Colonic mucosa (tissue), 4 donors: ENCODE measurements around the gene CLDN5. TPM values are rescaled to one million over a fixed set of nuclear protein-coding genes. Genes with fewer than 3 reads are reported as not detected.

Experiments used
- DNase-seq: peaks from one replicate; pipeline ENCODE4 v3.0.0-alpha.2; 2020
- H3K27ac ChIP-seq: fragments of 200-600 bp; one replicate; pipeline ENCODE4 v1.8.0; 2021
- H3K27me3 ChIP-seq: fragments of 200-600 bp; one replicate; pipeline ENCODE4 v1.8.0; 2021
- H3K36me3 ChIP-seq: fragments of 200-600 bp; one replicate; pipeline ENCODE4 v1.8.0; 2021
- H3K4me1 ChIP-seq: fragments of 200-600 bp; one replicate; pipeline ENCODE4 v1.8.0; 2021; ENCODE audit warnings: mild to moderate bottlenecking
- H3K4me3 ChIP-seq: fragments of 200-600 bp; one replicate; pipeline ENCODE4 v1.8.0; 2021
- H3K9ac ChIP-seq, 2 donors: one replicate each; pipeline ENCODE4 v1.7.0; 2013; ENCODE audit warnings: control low read depth in 2 of 2, low read depth in 2 of 2, low read length in 2 of 2
- H3K9me3 ChIP-seq: fragments of 200-600 bp; one replicate; pipeline ENCODE4 v1.8.0; 2021
- intact Hi-C: fragments of 100-400 bp; cut with DNase I; formaldehyde crosslinking; loops from one replicate; pipeline ENCODE4 v1.14.1; 2022
- total RNA-seq, 2 donors: library from RNA; stranded (reverse); fragmentation: NEBNext Ultra II Directional in 1 of 2; extraction: Animal tissue kit (Norgen Biotek cat#: 25700) in 1 of 2; gene quantifications; one replicate each; pipeline ENCODE4 v1.2.1, GENCODE V29; 2021
- TF ChIP-seq, protein P1 (sequence below): fragments of 200-600 bp; IDR thresholded peaks from one replicate; pipeline ENCODE4 v1.8.0; 2022; ENCODE audit warnings: antibody characterized with exemption, mild to moderate bottlenecking
- donor health status: healthy.
- donor health status: DM: no; HTN: no; CAD: no.
- donor health status: DM: no; HTN: no; CAD: no.

Gene CLDN5
- total RNA-seq, 2 donors from 2014 or later: 10.4 to 31.0 TPM

DNA sequence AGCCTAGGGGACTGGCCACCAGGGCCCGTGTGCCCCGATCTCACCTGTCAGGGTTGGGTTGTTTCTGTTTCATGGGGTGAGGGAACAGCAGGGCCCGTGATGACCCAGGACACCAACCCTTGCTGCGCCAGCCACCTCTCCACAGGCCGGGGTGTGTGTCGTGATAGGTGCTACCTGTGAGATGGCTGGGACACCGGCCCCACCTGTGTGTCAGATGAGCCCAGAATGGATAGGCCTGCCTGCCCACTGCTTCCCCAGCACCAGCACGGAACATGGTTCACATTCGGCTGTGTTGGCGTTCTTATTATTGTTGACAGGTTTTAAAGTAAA lies 7.1 kb downstream of the CLDN5 start:
- Histone ChIP-seq H3K36me3 (no peaks in the 10 kb centered on the region), H3K9me3 (no peaks in the 10 kb centered on the region), H3K4me3 (no peak overlapping the region), H3K9ac (no peak overlapping the region), H3K4me1 (no peaks in the 10 kb centered on the region), H3K27ac (no peak overlapping the region), H3K27me3 (no peaks in the 10 kb centered on the region)
- TF ChIP-seq, protein P1, sequence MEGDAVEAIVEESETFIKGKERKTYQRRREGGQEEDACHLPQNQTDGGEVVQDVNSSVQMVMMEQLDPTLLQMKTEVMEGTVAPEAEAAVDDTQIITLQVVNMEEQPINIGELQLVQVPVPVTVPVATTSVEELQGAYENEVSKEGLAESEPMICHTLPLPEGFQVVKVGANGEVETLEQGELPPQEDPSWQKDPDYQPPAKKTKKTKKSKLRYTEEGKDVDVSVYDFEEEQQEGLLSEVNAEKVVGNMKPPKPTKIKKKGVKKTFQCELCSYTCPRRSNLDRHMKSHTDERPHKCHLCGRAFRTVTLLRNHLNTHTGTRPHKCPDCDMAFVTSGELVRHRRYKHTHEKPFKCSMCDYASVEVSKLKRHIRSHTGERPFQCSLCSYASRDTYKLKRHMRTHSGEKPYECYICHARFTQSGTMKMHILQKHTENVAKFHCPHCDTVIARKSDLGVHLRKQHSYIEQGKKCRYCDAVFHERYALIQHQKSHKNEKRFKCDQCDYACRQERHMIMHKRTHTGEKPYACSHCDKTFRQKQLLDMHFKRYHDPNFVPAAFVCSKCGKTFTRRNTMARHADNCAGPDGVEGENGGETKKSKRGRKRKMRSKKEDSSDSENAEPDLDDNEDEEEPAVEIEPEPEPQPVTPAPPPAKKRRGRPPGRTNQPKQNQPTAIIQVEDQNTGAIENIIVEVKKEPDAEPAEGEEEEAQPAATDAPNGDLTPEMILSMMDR: no peak
- DNase-seq: no peak
- intact Hi-C loops: no loop called here

DNA sequence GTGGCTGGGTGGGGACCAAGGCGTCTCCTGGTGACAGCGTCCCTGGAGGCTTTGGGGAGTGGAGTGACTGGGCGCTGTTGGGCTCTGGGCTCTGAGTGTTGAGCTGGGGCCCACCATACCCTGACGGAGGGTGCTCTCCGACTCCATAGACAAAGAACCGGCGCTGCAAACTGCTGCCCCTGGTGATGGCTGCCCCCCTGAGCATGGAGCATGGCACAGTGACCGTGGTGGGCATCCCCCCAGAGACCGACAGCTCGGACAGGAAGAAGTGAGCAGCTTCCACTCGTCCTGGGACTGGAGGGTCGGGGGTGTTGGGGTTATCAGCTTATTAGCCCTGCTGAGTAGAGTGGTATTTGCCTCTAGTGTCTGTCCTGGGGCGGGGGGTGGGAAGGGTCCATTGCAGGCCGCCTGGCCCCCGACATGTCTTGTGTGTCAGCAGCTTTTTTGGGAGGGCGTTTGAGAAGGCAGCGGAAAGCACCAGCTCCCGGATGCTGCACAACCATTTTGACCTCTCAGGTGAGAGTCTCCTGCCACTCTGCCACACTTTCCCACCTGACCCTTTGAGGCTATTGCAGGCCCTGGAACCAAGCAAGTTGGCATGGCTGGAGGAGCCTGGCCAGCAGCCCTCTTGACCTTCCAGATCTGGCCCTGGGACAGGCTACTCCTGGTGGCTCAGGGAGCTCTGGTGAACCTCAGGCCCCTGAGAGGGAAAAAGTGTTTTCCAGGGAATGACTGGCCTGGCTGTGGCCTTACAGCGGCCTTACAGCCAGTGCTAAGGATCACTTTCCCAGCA lies 7.6 kb downstream of the CLDN5 start:
- Histone ChIP-seq H3K9me3 (no peaks in the 10 kb centered on the region), H3K27me3 (no peaks in the 10 kb centered on the region), H3K27ac (no peak overlapping the region), H3K36me3 (no peaks in the 10 kb centered on the region), H3K4me1 (no peaks in the 10 kb centered on the region), H3K9ac (no peak overlapping the region), H3K4me3 (no peak overlapping the region)
- DNase-seq: no peak
- intact Hi-C loops: no loop called here
- TF ChIP-seq, protein P1: no peak

DNA sequence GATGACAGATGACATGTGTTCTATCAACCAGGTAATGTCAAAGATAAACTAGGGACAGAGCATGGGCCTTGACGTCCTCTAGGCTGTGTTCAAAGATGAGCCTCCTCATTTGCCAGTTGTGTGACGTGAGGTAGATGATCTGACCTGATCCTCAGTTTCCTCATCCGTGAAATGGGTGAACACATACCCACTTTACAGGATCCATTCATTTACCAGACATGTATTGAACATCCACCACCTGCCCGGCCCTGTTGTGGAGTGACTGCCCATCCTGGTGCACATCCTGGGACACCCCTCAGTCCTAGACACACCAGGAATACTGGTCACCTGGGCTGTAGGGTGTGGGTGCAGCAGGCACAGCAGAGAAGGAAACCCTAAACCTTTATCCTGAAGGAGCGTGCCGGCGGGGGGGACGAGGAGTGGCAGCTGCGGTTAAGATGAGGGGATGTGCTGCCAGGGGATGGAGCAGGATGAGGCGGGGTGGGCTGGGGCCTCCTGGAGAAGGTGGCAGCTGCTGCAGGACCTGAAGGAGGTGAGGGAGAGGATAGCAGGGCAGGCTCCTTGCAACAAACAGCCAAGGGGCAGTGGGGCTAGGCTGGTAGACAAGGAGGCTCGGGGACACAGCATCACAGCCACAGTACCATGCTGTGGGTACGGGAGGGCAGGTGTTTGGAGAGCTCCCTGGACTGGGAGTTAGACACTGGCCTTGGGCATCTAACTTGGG lies 8.4 kb downstream of the CLDN5 start:
- DNase-seq: no peak
- TF ChIP-seq, protein P1: no peak
- no peak overlapping the region for H3K27ac ChIP-seq
- no peaks in the 10 kb centered on the region for H3K4me1 ChIP-seq
- intact Hi-C loops: no loop called here
- no peak overlapping the region for H3K9ac ChIP-seq
- no peaks in the 10 kb centered on the region for H3K27me3 ChIP-seq
- no peak overlapping the region for H3K4me3 ChIP-seq
- H3K9me3 ChIP-seq: no peaks in the 10 kb centered on the region
- no peaks in the 10 kb centered on the region for H3K36me3 ChIP-seq

DNA sequence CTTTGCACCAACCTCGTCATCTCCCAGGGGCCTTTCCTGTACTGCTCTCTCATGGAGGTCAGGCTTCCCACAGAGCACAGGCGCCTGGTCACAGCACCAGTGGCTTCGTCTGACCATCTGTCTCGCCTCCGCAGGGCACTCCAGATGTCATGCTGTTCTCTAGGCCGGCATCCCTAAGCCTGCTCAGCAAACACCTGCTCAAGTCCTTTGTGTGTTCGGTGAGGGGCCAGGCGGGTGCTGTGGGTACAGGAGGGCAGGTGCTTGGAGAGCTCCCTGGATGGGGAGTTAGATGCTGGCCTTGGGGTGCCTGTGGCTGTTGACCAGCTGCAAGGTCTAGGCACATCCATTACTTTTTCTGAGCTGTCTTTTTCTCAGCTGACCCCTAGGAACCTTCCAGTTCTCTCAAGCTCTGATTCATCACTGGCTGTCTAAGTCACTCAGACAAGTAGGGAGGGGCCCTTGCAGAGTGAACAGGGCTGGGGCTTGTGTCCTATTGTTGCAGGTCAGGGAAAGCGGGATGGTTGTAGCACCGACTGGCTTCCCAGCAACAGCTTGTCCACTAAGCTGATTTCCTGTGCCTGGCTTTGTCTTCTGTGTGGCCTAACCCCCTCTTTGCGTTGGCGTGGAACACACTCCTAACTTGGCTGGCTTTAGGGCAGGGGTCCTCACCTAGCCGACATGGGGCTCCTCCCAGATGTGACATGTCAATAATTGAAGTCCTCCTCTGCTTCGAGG lies 9.2 kb downstream of the CLDN5 start:
- no peak overlapping the region for H3K27ac ChIP-seq
- no peaks in the 10 kb centered on the region for H3K4me1 ChIP-seq
- H3K4me3 ChIP-seq: no peak overlapping the region
- H3K9ac ChIP-seq: no peak overlapping the region
- DNase-seq: no peak
- no peaks in the 10 kb centered on the region for H3K9me3 ChIP-seq
- intact Hi-C loops: no loop called here
- TF ChIP-seq, protein P1: no peak
- H3K36me3 ChIP-seq: no peaks in the 10 kb centered on the region
- no peaks in the 10 kb centered on the region for H3K27me3 ChIP-seq

DNA sequence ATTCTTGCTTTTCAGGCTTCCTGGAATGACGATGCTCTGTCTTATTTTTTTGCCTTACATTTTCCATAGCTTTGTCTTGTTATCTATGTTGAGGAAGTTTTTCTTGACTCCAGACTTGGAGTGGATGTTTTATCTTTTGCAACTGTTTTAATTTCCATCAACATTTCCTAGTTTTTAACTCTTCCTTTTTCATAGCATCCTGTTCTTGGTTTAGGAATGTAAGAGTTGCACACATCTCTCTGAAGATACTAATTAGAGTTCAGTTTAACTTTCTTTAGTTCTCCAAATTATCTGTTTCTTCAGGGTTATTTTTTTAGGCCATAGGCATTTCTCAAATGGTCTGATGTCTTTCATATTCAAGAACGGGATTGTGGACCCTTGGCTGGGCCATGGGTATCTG lies 10.4 kb downstream of the CLDN5 start:
- Histone ChIP-seq H3K36me3 (no peaks in the 10 kb centered on the region), H3K4me1 (no peaks in the 10 kb centered on the region), H3K27ac (no peak overlapping the region), H3K9me3 (no peaks in the 10 kb centered on the region), H3K9ac (no peak overlapping the region), H3K27me3 (no peaks in the 10 kb centered on the region), H3K4me3 (no peak overlapping the region)
- no peak for DNase-seq
- intact Hi-C loops: no loop called here
- TF ChIP-seq, protein P1: no peak
